ENCODE results near the gene PLAU. TPM values are rescaled to one million over a fixed set of nuclear protein-coding genes. Genes with fewer than 3 reads are reported as not detected.
"Not testable (repeated sequence)": the region's sequence is repeated elsewhere in the genome, so short reads cannot be mapped to it uniquely, and the experiment has no call there.

Gene PLAU
- total and polyA plus RNA-seq, 4 donors: 3.9 to 5.3 (median 4.5) TPM

DNA sequence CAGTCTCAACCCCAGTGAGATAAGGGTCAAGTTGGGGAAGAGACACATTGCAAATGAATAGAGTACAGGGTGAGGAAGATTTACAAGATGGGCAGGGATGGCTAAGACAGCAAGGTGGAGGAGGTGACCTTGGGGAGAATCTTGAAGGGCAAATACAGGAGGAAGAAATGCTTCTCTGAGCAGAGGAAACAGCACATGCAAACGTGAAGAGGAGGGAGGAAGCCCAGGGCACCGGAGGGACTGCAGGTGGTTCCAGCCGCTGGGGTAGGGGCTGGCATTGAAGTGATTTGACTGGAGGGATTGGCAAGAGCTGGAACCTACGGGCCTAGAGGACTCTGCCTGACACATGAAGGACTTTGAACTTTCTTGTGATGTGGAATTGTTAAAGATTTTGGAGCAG lies 14.6 kb downstream of the PLAU start:
- no peak overlapping the region for H3K4me3 ChIP-seq (ENCODE audit: low read depth, low read length)
- 72% methylated on average over 4 of the region's 4 CpGs for WGBS (ENCODE audit: insufficient coverage)
- no peak overlapping the region for H3K27ac ChIP-seq (ENCODE audit: low read depth, low read length)
- no peaks in the 10 kb centered on the region for H3K36me3 ChIP-seq (ENCODE audit: control insufficient read depth, insufficient read depth, low read length)
- no peaks in the 10 kb centered on the region for H3K9me3 ChIP-seq (ENCODE audit: control insufficient read depth, insufficient read depth, low read length)
- no peaks in the 10 kb centered on the region for H3K27me3 ChIP-seq (ENCODE audit: control insufficient read depth, insufficient read depth, low read length)
- no peaks in the 10 kb centered on the region for H3K4me1 ChIP-seq (ENCODE audit: control insufficient read depth, insufficient read depth, low read length)
- no peak for DNase-seq (ENCODE audit: low read depth in 4 of 6, low spot score in 6 of 6)

- Histone ChIP-seq H3K27me3 (ENCODE audit: control insufficient read depth, insufficient read depth, low read length) (no peaks in the 10 kb centered on the region), H3K4me3 (ENCODE audit: low read depth, low read length) (no peak overlapping the region), H3K27ac (ENCODE audit: low read depth, low read length) (no peak overlapping the region), H3K9me3 (ENCODE audit: control insufficient read depth, insufficient read depth, low read length) (no peaks in the 10 kb centered on the region), H3K4me1 (ENCODE audit: control insufficient read depth, insufficient read depth, low read length) (no peaks in the 10 kb centered on the region), H3K36me3 (ENCODE audit: control insufficient read depth, insufficient read depth, low read length) (no peaks in the 10 kb centered on the region)
- no peak for DNase-seq (ENCODE audit: low read depth in 4 of 6, low spot score in 6 of 6)
- 80% methylated on average over 2 of the region's 5 CpGs for WGBS (ENCODE audit: insufficient coverage)
Measured at GRCh38 chr10:73926152-73926764, 15.3 kb downstream of the PLAU start.

DNA sequence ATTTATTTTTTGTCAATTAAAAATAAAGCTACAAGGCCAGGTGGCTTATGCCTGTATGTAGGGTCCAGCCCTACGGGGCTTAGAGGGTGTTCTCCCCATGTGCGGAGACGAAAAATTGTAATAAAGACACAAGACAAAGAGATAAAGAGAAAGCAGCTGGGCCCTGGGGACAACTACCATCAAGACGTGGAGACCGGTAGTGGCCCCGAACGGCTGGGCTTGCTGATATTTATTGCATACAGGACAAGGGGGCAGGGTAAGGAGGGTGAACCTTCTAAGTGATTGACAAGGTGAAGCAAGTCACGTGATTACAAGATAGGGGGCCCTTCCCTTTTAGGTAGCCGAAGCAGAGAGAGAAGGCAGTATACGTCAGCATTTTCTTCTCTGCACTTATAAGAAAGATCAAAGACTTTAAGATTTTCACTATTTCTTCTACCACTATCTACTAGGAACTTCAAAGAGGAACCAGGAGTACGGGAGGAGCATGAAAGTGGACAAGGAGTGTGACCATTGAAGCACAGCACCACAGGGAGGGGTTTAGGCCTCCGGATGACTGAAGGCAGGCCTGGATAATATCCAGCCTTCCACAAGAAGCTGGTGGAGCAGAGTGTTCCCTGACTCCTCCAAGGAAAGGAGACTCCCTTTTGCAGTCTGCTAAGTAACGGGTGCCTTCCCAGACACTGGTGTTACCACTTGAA lies 19.8 kb downstream of the PLAU start:
- 64% methylated on average over 9 of the region's 13 CpGs for WGBS (ENCODE audit: insufficient coverage)
- H3K27ac ChIP-seq (ENCODE audit: low read depth, low read length); H3K9me3 ChIP-seq (ENCODE audit: control insufficient read depth, insufficient read depth, low read length); H3K27me3 ChIP-seq (ENCODE audit: control insufficient read depth, insufficient read depth, low read length); DNase-seq (ENCODE audit: low read depth in 4 of 6, low spot score in 6 of 6); H3K36me3 ChIP-seq (ENCODE audit: control insufficient read depth, insufficient read depth, low read length); H3K4me1 ChIP-seq (ENCODE audit: control insufficient read depth, insufficient read depth, low read length); H3K4me3 ChIP-seq (ENCODE audit: low read depth, low read length): not testable (repeated sequence)

- Histone ChIP-seq H3K27me3 (ENCODE audit: control insufficient read depth, insufficient read depth, low read length) (no peaks in the 10 kb centered on the region), H3K27ac (ENCODE audit: low read depth, low read length) (no peak overlapping the region), H3K9me3 (ENCODE audit: control insufficient read depth, insufficient read depth, low read length) (no peaks in the 10 kb centered on the region), H3K4me1 (ENCODE audit: control insufficient read depth, insufficient read depth, low read length) (no peaks in the 10 kb centered on the region), H3K36me3 (ENCODE audit: control insufficient read depth, insufficient read depth, low read length) (no peaks in the 10 kb centered on the region), H3K4me3 (ENCODE audit: low read depth, low read length) (no peak overlapping the region)
- no peak for DNase-seq (ENCODE audit: low read depth in 4 of 6, low spot score in 6 of 6)
- 69% methylated on average over 7 of the region's 13 CpGs for WGBS (ENCODE audit: insufficient coverage)
Measured at GRCh38 chr10:73931767-73932619, 21.1 kb downstream of the PLAU start.

- no peak for DNase-seq (ENCODE audit: low read depth in 4 of 6, low spot score in 6 of 6)
- Histone ChIP-seq H3K27ac (ENCODE audit: low read depth, low read length) (no peak overlapping the region), H3K36me3 (ENCODE audit: control insufficient read depth, insufficient read depth, low read length) (no peaks in the 10 kb centered on the region), H3K27me3 (ENCODE audit: control insufficient read depth, insufficient read depth, low read length) (no peaks in the 10 kb centered on the region), H3K9me3 (ENCODE audit: control insufficient read depth, insufficient read depth, low read length) (no peaks in the 10 kb centered on the region), H3K4me3 (ENCODE audit: low read depth, low read length) (no peak overlapping the region), H3K4me1 (ENCODE audit: control insufficient read depth, insufficient read depth, low read length) (no peaks in the 10 kb centered on the region)
- WGBS (ENCODE audit: insufficient coverage): 83% methylated on average over 1 of the region's 6 CpGs
Measured at GRCh38 chr10:73932620-73933112, 21.7 kb downstream of the PLAU start.

GRCh38 chr10:73934074-73934473 lies 23.1 kb downstream of the PLAU start:
- no peaks in the 10 kb centered on the region for H3K9me3 ChIP-seq (ENCODE audit: control insufficient read depth, insufficient read depth, low read length)
- 79% methylated on average over 2 of the region's 4 CpGs for WGBS (ENCODE audit: insufficient coverage)
- no peaks in the 10 kb centered on the region for H3K4me1 ChIP-seq (ENCODE audit: control insufficient read depth, insufficient read depth, low read length)
- H3K36me3 ChIP-seq (ENCODE audit: control insufficient read depth, insufficient read depth, low read length): no peaks in the 10 kb centered on the region
- no peaks in the 10 kb centered on the region for H3K27me3 ChIP-seq (ENCODE audit: control insufficient read depth, insufficient read depth, low read length)
- no peak overlapping the region for H3K4me3 ChIP-seq (ENCODE audit: low read depth, low read length)
- no peak for DNase-seq (ENCODE audit: low read depth in 4 of 6, low spot score in 6 of 6)
- H3K27ac ChIP-seq (ENCODE audit: low read depth, low read length): no peak overlapping the region

DNA sequence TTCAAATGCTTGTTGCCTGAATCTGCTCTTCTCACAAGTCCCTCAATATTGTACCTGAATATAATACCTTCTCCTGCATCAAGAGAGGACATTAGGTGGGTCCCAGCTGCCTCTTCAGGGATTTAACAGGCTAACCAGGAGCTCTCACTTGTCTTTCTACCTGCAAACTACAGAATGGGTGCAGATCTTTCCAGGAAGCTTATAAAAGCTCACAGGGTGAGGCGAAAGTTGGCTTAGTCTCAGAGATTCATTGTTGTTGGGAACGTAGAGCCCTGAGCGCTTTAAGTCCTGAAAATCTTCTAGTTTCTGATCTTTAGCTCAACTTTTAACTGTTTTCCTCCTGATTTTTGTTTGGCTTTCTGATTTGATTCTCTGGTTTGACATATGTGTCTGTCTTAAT lies 25.0 kb downstream of the PLAU start:
- H3K4me3 ChIP-seq (ENCODE audit: low read depth, low read length): no peak overlapping the region
- DNase-seq (ENCODE audit: low read depth in 4 of 6, low spot score in 6 of 6): no peak
- no peaks in the 10 kb centered on the region for H3K36me3 ChIP-seq (ENCODE audit: control insufficient read depth, insufficient read depth, low read length)
- H3K27me3 ChIP-seq (ENCODE audit: control insufficient read depth, insufficient read depth, low read length): no peaks in the 10 kb centered on the region
- no peak overlapping the region for H3K27ac ChIP-seq (ENCODE audit: low read depth, low read length)
- H3K4me1 ChIP-seq (ENCODE audit: control insufficient read depth, insufficient read depth, low read length): peaks cover 7% of the 10 kb centered on the region
- no CpG with 5 or more reads among the region's 3 CpGs for WGBS (ENCODE audit: insufficient coverage)
- no peaks in the 10 kb centered on the region for H3K9me3 ChIP-seq (ENCODE audit: control insufficient read depth, insufficient read depth, low read length)

- no peak for DNase-seq (ENCODE audit: low read depth in 4 of 6, low spot score in 6 of 6)
- Histone ChIP-seq H3K4me1 (ENCODE audit: control insufficient read depth, insufficient read depth, low read length) (peaks cover 9% of the 10 kb centered on the region), H3K27ac (ENCODE audit: low read depth, low read length) (no peak overlapping the region), H3K27me3 (ENCODE audit: control insufficient read depth, insufficient read depth, low read length) (no peaks in the 10 kb centered on the region), H3K36me3 (ENCODE audit: control insufficient read depth, insufficient read depth, low read length) (no peaks in the 10 kb centered on the region), H3K9me3 (ENCODE audit: control insufficient read depth, insufficient read depth, low read length) (no peaks in the 10 kb centered on the region), H3K4me3 (ENCODE audit: low read depth, low read length) (no peak overlapping the region)
- WGBS (ENCODE audit: insufficient coverage): 83% methylated on average over 4 of the region's 5 CpGs
Measured at GRCh38 chr10:73937333-73938043, 26.6 kb downstream of the PLAU start.

- peak; percentile 29 to 84 (median 45) for DNase-seq (ENCODE audit: low read depth in 4 of 6, low spot score in 6 of 6)
- WGBS (ENCODE audit: insufficient coverage): 3% methylated on average over 24 of the region's 28 CpGs
- Histone ChIP-seq H3K4me3 (ENCODE audit: low read depth, low read length) (no peak overlapping the region), H3K27ac (ENCODE audit: low read depth, low read length) (peak overlapping the region; percentile 10), H3K9me3 (ENCODE audit: control insufficient read depth, insufficient read depth, low read length) (no peaks in the 10 kb centered on the region), H3K27me3 (ENCODE audit: control insufficient read depth, insufficient read depth, low read length) (no peaks in the 10 kb centered on the region), H3K36me3 (ENCODE audit: control insufficient read depth, insufficient read depth, low read length) (no peaks in the 10 kb centered on the region), H3K4me1 (ENCODE audit: control insufficient read depth, insufficient read depth, low read length) (peaks cover 9% of the 10 kb centered on the region)
Measured at GRCh38 chr10:73940634-73941221, 29.8 kb downstream of the PLAU start.
